Cerebellar cortex (tissue), 1 donor: ENCODE results near the gene UTF1.
A peak's percentile ranks its signal among the peaks of the same experiment; 100 is the strongest.

Source experiments
- DNase-seq: peaks from one replicate; pipeline ENCODE4 v3.0.0-alpha.2; 2015; ENCODE audit warnings: low spot score

The UTF1 gene

GRCh38 chr10:133247681-133248333, 17.8 kb downstream of the UTF1 start:
- DNase-seq = no peak

- DNase-seq = no peak
Measured at GRCh38 chr10:133248334-133248715, 18.3 kb downstream of the UTF1 start.

- DNase-seq = no peak
Measured at GRCh38 chr10:133249094-133249780, 19.2 kb downstream of the UTF1 start.

GRCh38 chr10:133249975-133250754, 20.1 kb downstream of the UTF1 start:
- no peak for DNase-seq

- no peak for DNase-seq
Measured at GRCh38 chr10:133251388-133252222, 21.6 kb downstream of the UTF1 start.

GRCh38 chr10:133252223-133252552, 22.2 kb downstream of the UTF1 start:
- DNase-seq = no peak

GRCh38 chr10:133253361-133253955, 23.4 kb downstream of the UTF1 start:
- DNase-seq = no peak

- DNase-seq = no peak
Measured at GRCh38 chr10:133254421-133255120, 24.6 kb downstream of the UTF1 start.

- no peak for DNase-seq
Measured at GRCh38 chr10:133255323-133255722, 25.3 kb downstream of the UTF1 start.

- DNase-seq = peak; percentile 34
Measured at GRCh38 chr10:133257489-133258065, 27.6 kb downstream of the UTF1 start.

- no peak for DNase-seq
Measured at GRCh38 chr10:133258066-133258817, 28.2 kb downstream of the UTF1 start.

- no peak for DNase-seq
Measured at GRCh38 chr10:133258818-133259601, 29.0 kb downstream of the UTF1 start.

- DNase-seq = no peak
Measured at GRCh38 chr10:133259602-133259989, 29.6 kb downstream of the UTF1 start.

- DNase-seq = no peak
Measured at GRCh38 chr10:133260895-133261725, 31.1 kb downstream of the UTF1 start.

- peak; percentile 50 for DNase-seq
Measured at GRCh38 chr10:133261726-133262325, 31.8 kb downstream of the UTF1 start.

GRCh38 chr10:133262696-133263095, 32.7 kb downstream of the UTF1 start:
- no peak for DNase-seq

GRCh38 chr10:133263674-133264073, 33.7 kb downstream of the UTF1 start:
- no peak for DNase-seq

- no peak for DNase-seq
Measured at GRCh38 chr10:133264461-133264860, 34.4 kb downstream of the UTF1 start.
